GM19240 (cell line): ENCODE results near the gene CDH4.

Experiments
- DNase-seq: peaks from one replicate; pipeline ENCODE4 v3.0.0; 2011; ENCODE audit warnings: low spot score; ENCODE audit not compliant: insufficient read length

The CDH4 gene

GRCh38 chr20:61281286-61281795 lies 29.3 kb downstream of the CDH4 start:
- DNase-seq = no peak

- DNase-seq = no peak
Observed at GRCh38 chr20:61284752-61285151, 32.7 kb downstream of the CDH4 start.

GRCh38 chr20:61285152-61285645 lies 33.1 kb downstream of the CDH4 start:
- DNase-seq = no peak

GRCh38 chr20:61285691-61286090 lies 33.6 kb downstream of the CDH4 start:
- DNase-seq = no peak

- no peak for DNase-seq
Observed at GRCh38 chr20:61287583-61288275, 35.7 kb downstream of the CDH4 start.

- DNase-seq = no peak
Observed at GRCh38 chr20:61288331-61288784, 36.3 kb downstream of the CDH4 start.

- DNase-seq = no peak
Observed at GRCh38 chr20:61289166-61289565, 37.1 kb downstream of the CDH4 start.

GRCh38 chr20:61290721-61291120 lies 38.7 kb downstream of the CDH4 start:
- no peak for DNase-seq

GRCh38 chr20:61291166-61291829 lies 39.2 kb downstream of the CDH4 start:
- DNase-seq = no peak

GRCh38 chr20:61292391-61292790 lies 40.3 kb downstream of the CDH4 start:
- no peak for DNase-seq

- DNase-seq = no peak
Observed at GRCh38 chr20:61292821-61293612, 41.0 kb downstream of the CDH4 start.

- no peak for DNase-seq
Observed at GRCh38 chr20:61293951-61294350, 41.9 kb downstream of the CDH4 start.

GRCh38 chr20:61295249-61295648 lies 43.2 kb downstream of the CDH4 start:
- no peak for DNase-seq

- no peak for DNase-seq
Observed at GRCh38 chr20:61295682-61296628, 43.9 kb downstream of the CDH4 start.

- DNase-seq = no peak
Observed at GRCh38 chr20:61296629-61297019, 44.6 kb downstream of the CDH4 start.

- no peak for DNase-seq
Observed at GRCh38 chr20:61297491-61297890, 45.4 kb downstream of the CDH4 start.

- no peak for DNase-seq
Observed at GRCh38 chr20:61297986-61298385, 45.9 kb downstream of the CDH4 start.

- no peak for DNase-seq
Observed at GRCh38 chr20:61298661-61299060, 46.6 kb downstream of the CDH4 start.

GRCh38 chr20:61299104-61299503 lies 47.0 kb downstream of the CDH4 start:
- no peak for DNase-seq

- DNase-seq = no peak
Observed at GRCh38 chr20:61299618-61300017, 47.6 kb downstream of the CDH4 start.

- no peak for DNase-seq
Observed at GRCh38 chr20:61300293-61300692, 48.2 kb downstream of the CDH4 start.
